ENCODE data around the gene SLCO3A1.
A peak's percentile ranks its signal among the peaks of the same experiment; 100 is the strongest.

The SLCO3A1 gene

GRCh38 chr15:91854639-91854990 is 1.1 kb downstream of the SLCO3A1 start:
- H3K27ac ChIP-seq, result no peak overlapping the region
- H3K9me3 ChIP-seq (ENCODE audit: severe bottlenecking), result no peaks in the 10 kb centered on the region
- no peak overlapping the region for H3K4me3 ChIP-seq (ENCODE audit: low read depth, low read length)
- TF ChIP-seq CTCF (IDR thresholded peaks at IDR 0.05; ENCODE audit: low read depth, low read length), result no peak
- no peaks in the 10 kb centered on the region for H3K36me3 ChIP-seq
- no peak for DNase-seq
- peaks cover 71% of the 10 kb centered on the region for H3K27me3 ChIP-seq (ENCODE audit: insufficient read depth, low read depth, severe bottlenecking)

- no peak for DNase-seq
- Histone ChIP-seq H3K4me3 (ENCODE audit: low read depth, low read length) (no peak overlapping the region), H3K27me3 (ENCODE audit: insufficient read depth, low read depth, severe bottlenecking) (peaks cover 73% of the 10 kb centered on the region), H3K36me3 (no peaks in the 10 kb centered on the region), H3K27ac (no peak overlapping the region), H3K9me3 (ENCODE audit: severe bottlenecking) (no peaks in the 10 kb centered on the region)
- no peak for TF ChIP-seq CTCF (IDR thresholded peaks at IDR 0.05; ENCODE audit: low read depth, low read length)
Measured at GRCh38 chr15:91855241-91855640, 1.7 kb downstream of the SLCO3A1 start.

DNA sequence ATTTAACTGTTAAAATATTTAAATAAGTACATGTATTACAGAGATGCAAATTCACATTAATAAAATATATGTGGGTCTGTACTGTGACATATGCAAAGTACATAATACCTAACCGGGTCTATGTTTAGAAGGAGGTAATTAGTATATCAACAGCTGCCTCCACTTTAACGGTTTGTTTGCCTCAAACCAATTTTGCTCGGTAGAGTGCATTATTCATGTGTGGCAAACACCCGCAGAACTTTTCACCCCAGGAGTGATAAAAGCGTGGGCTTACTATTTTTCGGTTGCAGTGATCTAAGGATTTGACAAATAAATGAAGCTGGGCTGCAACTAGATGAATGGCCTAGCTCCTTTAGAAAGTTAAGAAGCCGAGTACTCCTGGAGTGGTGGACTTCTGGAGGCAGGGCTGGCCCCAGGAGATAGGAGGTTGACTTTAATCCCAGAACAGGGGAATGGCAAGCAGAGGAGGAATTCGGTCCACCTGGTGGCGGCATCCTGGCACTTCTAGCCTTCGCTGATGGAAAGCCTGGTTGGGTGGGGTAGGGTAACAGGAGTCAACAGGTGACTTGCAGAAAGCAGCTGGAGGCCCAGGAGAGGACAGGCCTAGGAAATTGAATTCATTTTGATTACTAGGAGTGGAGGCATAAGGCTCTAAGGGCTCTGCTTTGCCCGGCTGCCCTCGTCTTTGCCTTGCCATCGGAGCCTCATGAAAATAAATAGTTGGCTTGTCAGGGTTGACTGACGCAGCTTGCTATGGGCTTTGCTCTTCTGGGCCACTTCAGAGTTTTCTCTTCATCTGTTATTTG is 2.4 kb downstream of the SLCO3A1 start:
- H3K27me3 ChIP-seq (ENCODE audit: insufficient read depth, low read depth, severe bottlenecking), result peaks cover 71% of the 10 kb centered on the region
- TF ChIP-seq CTCF (IDR thresholded peaks at IDR 0.05; ENCODE audit: low read depth, low read length), result no peak
- no peaks in the 10 kb centered on the region for H3K36me3 ChIP-seq
- H3K27ac ChIP-seq, result no peak overlapping the region
- no peaks in the 10 kb centered on the region for H3K9me3 ChIP-seq (ENCODE audit: severe bottlenecking)
- peak; percentile 9 for DNase-seq
- no peak overlapping the region for H3K4me3 ChIP-seq (ENCODE audit: low read depth, low read length)

- Histone ChIP-seq H3K4me3 (ENCODE audit: low read depth, low read length) (no peak overlapping the region), H3K27me3 (ENCODE audit: insufficient read depth, low read depth, severe bottlenecking) (peaks cover 64% of the 10 kb centered on the region), H3K36me3 (no peaks in the 10 kb centered on the region), H3K27ac (no peak overlapping the region), H3K9me3 (ENCODE audit: severe bottlenecking) (no peaks in the 10 kb centered on the region)
- DNase-seq, result no peak
- no peak for TF ChIP-seq CTCF (IDR thresholded peaks at IDR 0.05; ENCODE audit: low read depth, low read length)
Measured at GRCh38 chr15:91857224-91857585, 3.7 kb downstream of the SLCO3A1 start.

- Histone ChIP-seq H3K4me3 (ENCODE audit: low read depth, low read length) (no peak overlapping the region), H3K27me3 (ENCODE audit: insufficient read depth, low read depth, severe bottlenecking) (peaks cover 61% of the 10 kb centered on the region), H3K36me3 (no peaks in the 10 kb centered on the region), H3K27ac (no peak overlapping the region), H3K9me3 (ENCODE audit: severe bottlenecking) (no peaks in the 10 kb centered on the region)
- DNase-seq, result no peak
- no peak for TF ChIP-seq CTCF (IDR thresholded peaks at IDR 0.05; ENCODE audit: low read depth, low read length)
Measured at GRCh38 chr15:91857772-91858171, 4.3 kb downstream of the SLCO3A1 start.

GRCh38 chr15:91860498-91860897 is 7.0 kb downstream of the SLCO3A1 start:
- no peak overlapping the region for H3K27ac ChIP-seq
- no peak overlapping the region for H3K4me3 ChIP-seq (ENCODE audit: low read depth, low read length)
- H3K36me3 ChIP-seq, result no peaks in the 10 kb centered on the region
- TF ChIP-seq CTCF (IDR thresholded peaks at IDR 0.05; ENCODE audit: low read depth, low read length), result no peak
- H3K27me3 ChIP-seq (ENCODE audit: insufficient read depth, low read depth, severe bottlenecking), result peaks cover 63% of the 10 kb centered on the region
- no peaks in the 10 kb centered on the region for H3K9me3 ChIP-seq (ENCODE audit: severe bottlenecking)
- no peak for DNase-seq

Data from WERI-Rb-1 (cell line).